GM23338 (cell line): ENCODE data around the gene RNF4. TPM values are rescaled to one million over a fixed set of nuclear protein-coding genes. Genes with fewer than 3 reads are reported as not detected.
"Not testable (repeated sequence)": the region's sequence is repeated elsewhere in the genome, so short reads cannot be mapped to it uniquely, and the experiment has no call there.

Source experiments
- ATAC-seq: fragments of 200-7000 bp; cut with Tn5 transposase; 3 replicates; pipeline ENCODE4 v1.9.1; 2020
- DNase-seq: peaks from one replicate; pipeline ENCODE4 v3.0.0-alpha.2; 2015; ENCODE audit warnings: low spot score
- H2AFZ ChIP-seq: fragments of 200-600 bp; sonication (generic); 2 replicates; pipeline ENCODE4 v1.8.0; 2016; ENCODE audit warnings: antibody characterized with exemption, mild to moderate bottlenecking, moderate library complexity
- H3F3A ChIP-seq: fragments of 200-600 bp; sonication (generic); replicated peaks from 2 replicates; pipeline ENCODE4 v1.8.0; 2017; ENCODE audit warnings: antibody characterized with exemption, mixed run types, low read depth
- H3K27ac ChIP-seq: fragments of 200-600 bp; sonication (generic); 2 replicates; pipeline ENCODE4 v1.6.1; 2016; ENCODE audit warnings: low read depth
- H3K27me3 ChIP-seq: fragments of 200-600 bp; sonication (generic); 2 replicates; pipeline ENCODE4 v1.8.0; 2016; ENCODE audit warnings: mild to moderate bottlenecking, mixed run types, moderate library complexity; ENCODE audit not compliant: insufficient read depth
- H3K36me3 ChIP-seq: fragments of 200-600 bp; sonication (generic); 2 replicates; pipeline ENCODE4 v1.8.0; 2016; ENCODE audit warnings: mild to moderate bottlenecking; ENCODE audit not compliant: insufficient read depth
- H3K4me1 ChIP-seq: fragments of 200-600 bp; sonication (generic); 2 replicates; pipeline ENCODE4 v1.8.0; 2016; ENCODE audit warnings: mild to moderate bottlenecking, moderate library complexity; ENCODE audit not compliant: insufficient read depth
- H3K4me2 ChIP-seq: fragments of 200-600 bp; sonication (generic); 2 replicates; pipeline ENCODE4 v1.7.1; 2017; ENCODE audit warnings: mixed run types
- H3K4me3 ChIP-seq: fragments of 200-600 bp; sonication (generic); 2 replicates; pipeline ENCODE4 v1.6.1; 2016; ENCODE audit warnings: mixed run types
- H3K79me2 ChIP-seq: fragments of 200-600 bp; sonication (generic); replicated peaks from 2 replicates; pipeline ENCODE4 v1.8.0; 2017; ENCODE audit warnings: mild to moderate bottlenecking; ENCODE audit not compliant: insufficient read depth
- H3K9me2 ChIP-seq: fragments of 200-600 bp; sonication (generic); 2 replicates; pipeline ENCODE4 v1.8.0; 2017; ENCODE audit not compliant: insufficient read depth
- H4K20me1 ChIP-seq: fragments of 200-600 bp; sonication (generic); replicated peaks from 2 replicates; pipeline ENCODE4 v1.8.0; 2017; ENCODE audit warnings: mild to moderate bottlenecking; ENCODE audit not compliant: insufficient read depth
- H3K27ac Mint-ChIP-seq: 2 replicates; pipeline ENCODE4 v1.8.0; 2020; ENCODE audit warnings: inconsistent platforms, mild to moderate bottlenecking, moderate library complexity, mixed read lengths
- H3K27me3 Mint-ChIP-seq: 3 replicates; pipeline ENCODE4 v1.8.0; 2022; ENCODE audit warnings: low read depth, mild to moderate bottlenecking, moderate library complexity, mixed read lengths, inconsistent platforms; ENCODE audit not compliant: insufficient read depth, poor library complexity
- H3K36me3 Mint-ChIP-seq: 3 replicates; pipeline ENCODE4 v1.8.0; 2021; ENCODE audit warnings: low read depth, mild to moderate bottlenecking, inconsistent platforms, moderate library complexity, mixed read lengths
- H3K4me1 Mint-ChIP-seq: 3 replicates; pipeline ENCODE4 v1.8.0; 2020; ENCODE audit warnings: mild to moderate bottlenecking, inconsistent platforms, mixed read lengths
- H3K4me3 Mint-ChIP-seq: 3 replicates; pipeline ENCODE4 v1.8.0; 2021; ENCODE audit warnings: moderate library complexity, mild to moderate bottlenecking, inconsistent platforms, mixed read lengths
- H3K9me3 Mint-ChIP-seq: 3 replicates; pipeline ENCODE4 v1.8.0; 2020; ENCODE audit warnings: moderate library complexity, mild to moderate bottlenecking, inconsistent platforms, mixed read lengths
- CREB1 ChIP-seq: fragments of 250-450 bp; sonication (Bioruptor Pico); IDR thresholded peaks from 2 replicates; pipeline ENCODE4 v1.5.0; 2020; ENCODE audit warnings: low read depth, mild to moderate bottlenecking, moderate library complexity
- EZH2 ChIP-seq: fragments of 200-600 bp; sonication (generic); IDR thresholded peaks from one replicate; pipeline ENCODE4 v1.8.0; 2017; ENCODE audit warnings: antibody characterized with exemption, mild to moderate bottlenecking, low read depth; ENCODE audit not compliant: unreplicated experiment
- EZH2phosphoT487 ChIP-seq: fragments of 200-600 bp; sonication (generic); IDR thresholded peaks from one replicate; pipeline ENCODE4 v1.8.1; 2018; ENCODE audit warnings: antibody characterized with exemption; ENCODE audit not compliant: unreplicated experiment
- JUNB ChIP-seq: IDR thresholded peaks from one replicate; pipeline ENCODE4 v1.6.1; 2016; ENCODE audit warnings: antibody characterized with exemption; ENCODE audit not compliant: unreplicated experiment
- NANOG ChIP-seq: IDR thresholded peaks from 2 replicates; pipeline ENCODE4 v1.6.1; 2016; ENCODE audit warnings: antibody characterized with exemption, borderline replicate concordance
- POLR2AphosphoS5 ChIP-seq: IDR thresholded peaks from 2 replicates; pipeline ENCODE4 v1.6.1; 2016; ENCODE audit warnings: antibody characterized with exemption, low read depth
- STAT1 ChIP-seq: IDR thresholded peaks from one replicate; pipeline ENCODE4 v1.6.1; 2016; ENCODE audit warnings: antibody characterized with exemption; ENCODE audit not compliant: unreplicated experiment
- ZNF114 ChIP-seq: fragments of 250-450 bp; sonication (Bioruptor Pico); IDR thresholded peaks from 2 replicates; pipeline ENCODE4 v1.5.0; 2020; ENCODE audit warnings: mild to moderate bottlenecking, moderate library complexity
- polyA plus RNA-seq: library from polyadenylated mRNA; unstranded; fragments of >200 nt; fragmentation: Nextera tagmentation; extraction: Ambion mirVana; gene quantifications from 2 replicates; pipeline ENCODE4 v1.2.1, GENCODE V29; 2016
- total RNA-seq: library from RNA; depleted of rRNA; stranded (reverse); fragments of >200 nt; shearing (Covaris generic); gene quantifications from 2 replicates; pipeline ENCODE4 v1.2.3, GENCODE V29; 2014
- TF ChIP-seq, protein P1 (sequence below): IDR thresholded peaks from one replicate; pipeline ENCODE4 v1.6.1; 2018; ENCODE audit warnings: antibody characterized with exemption; ENCODE audit not compliant: unreplicated experiment
- TF ChIP-seq, protein P2 (sequence below): IDR thresholded peaks from 2 replicates; pipeline ENCODE4 v1.6.1; 2016; ENCODE audit warnings: antibody characterized with exemption
- TF ChIP-seq, protein P3 (sequence below): fragments of 250-450 bp; sonication (Bioruptor Pico); IDR thresholded peaks from 2 replicates; pipeline ENCODE4 v1.5.0; 2020; ENCODE audit warnings: mild to moderate bottlenecking, moderate library complexity

RNF4 gene
- total and polyA plus RNA-seq, 2 experiments from 2014 or later, result 47.7 to 77.2 TPM

DNA sequence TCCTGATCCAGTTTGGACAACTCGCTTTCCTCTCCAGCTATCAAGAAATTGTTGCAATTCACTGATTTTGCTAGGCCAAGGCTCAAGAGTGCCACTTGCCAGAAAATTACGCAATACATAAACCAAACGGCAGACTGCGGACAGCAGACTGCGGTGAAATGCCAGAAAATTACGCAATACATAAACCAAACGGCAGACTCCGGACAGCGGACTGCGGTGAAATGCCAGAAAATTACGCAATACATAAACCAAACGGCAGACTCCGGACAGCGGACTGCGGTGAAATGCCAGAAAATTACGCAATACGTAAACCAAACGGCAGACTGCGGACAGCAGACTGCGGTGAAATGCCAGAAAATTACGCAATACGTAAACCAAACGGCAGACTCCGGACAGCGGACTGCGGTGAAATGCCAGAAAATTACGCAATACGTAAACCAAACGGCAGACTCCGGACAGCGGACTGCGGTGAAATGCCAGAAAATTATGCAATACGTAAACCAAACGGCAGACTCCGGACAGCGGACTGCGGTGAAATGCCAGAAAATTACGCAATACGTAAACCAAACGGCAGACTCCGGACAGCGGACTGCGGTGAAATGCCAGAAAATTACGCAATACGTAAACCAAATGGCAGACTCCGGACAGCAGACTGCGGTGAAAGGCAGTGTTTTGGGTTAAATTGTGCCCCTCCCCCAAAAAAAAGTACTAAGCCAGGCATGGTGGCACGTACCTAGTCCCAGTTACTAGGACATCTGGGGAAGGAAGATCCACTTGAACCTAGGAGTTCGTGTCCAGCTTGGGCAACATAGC lies 38.8 kb upstream of the RNF4 start:
- H3K4me2 ChIP-seq, H3K27ac Mint-ChIP-seq, H3K9me3 Mint-ChIP-seq, H3K36me3 Mint-ChIP-seq, H3K36me3 ChIP-seq, H3K79me2 ChIP-seq, DNase-seq, H3K27ac ChIP-seq, H3K9me2 ChIP-seq, H3K4me1 ChIP-seq, H3F3A ChIP-seq, H3K4me3 ChIP-seq, H4K20me1 ChIP-seq, H2AFZ ChIP-seq, H3K27me3 Mint-ChIP-seq, ATAC-seq, H3K4me3 Mint-ChIP-seq, H3K27me3 ChIP-seq: not testable (repeated sequence)
- H3K4me1 Mint-ChIP-seq, result peaks cover 12% of the 10 kb centered on the region; the same call in 1 of the 3 replicates

DNA sequence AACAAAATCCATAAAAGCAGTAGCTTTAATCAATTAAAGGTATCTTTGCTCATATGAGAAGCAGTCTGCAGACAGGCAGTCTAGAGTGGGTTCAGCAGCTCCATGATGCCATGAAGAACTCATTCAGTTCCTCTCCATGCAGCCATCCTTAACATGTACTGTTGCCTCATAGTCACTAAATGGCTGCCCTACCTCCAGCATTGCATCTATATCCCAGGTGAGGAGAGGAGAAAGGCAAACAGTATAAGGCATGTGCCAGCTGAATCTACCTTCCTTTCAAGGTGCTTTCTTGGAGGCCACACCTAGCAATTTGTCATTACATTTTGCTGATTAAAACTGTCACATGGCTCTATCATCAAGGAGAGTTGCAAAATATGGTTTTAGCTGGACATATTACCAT lies 36.9 kb upstream of the RNF4 start:
- no peaks in the 10 kb centered on the region for H3K4me1 ChIP-seq
- Mint-ChIP-seq H3K27me3 (peaks cover 7% of the 10 kb centered on the region), H3K36me3 (no peaks in the 10 kb centered on the region; the same call in 2 of the 3 replicates), H3K4me1 (peaks cover 12% of the 10 kb centered on the region; the same call in 1 of the 3 replicates), H3K27ac (no peak overlapping the region), H3K9me3 (no peaks in the 10 kb centered on the region; the same call in 2 of the 3 replicates), H3K4me3 (no peak overlapping the region)
- no peak for DNase-seq
- no peaks in the 10 kb centered on the region for H3K79me2 ChIP-seq
- no peaks in the 10 kb centered on the region for H3K27me3 ChIP-seq
- ATAC-seq, result no peak
- H3K9me2 ChIP-seq, result no peaks in the 10 kb centered on the region
- H2AFZ ChIP-seq, result no peak overlapping the region
- H3K4me3 ChIP-seq, result no peak overlapping the region
- no peak overlapping the region for H3K4me2 ChIP-seq
- H3K27ac ChIP-seq, result no peak overlapping the region
- no peaks in the 10 kb centered on the region for H3F3A ChIP-seq
- no peaks in the 10 kb centered on the region for H3K36me3 ChIP-seq
- H4K20me1 ChIP-seq, result no peaks in the 10 kb centered on the region
- TF ChIP-seq JUNB (no peak), EZH2phosphoT487 (no peak), STAT1 (no peak), POLR2AphosphoS5 (no peak), ZNF114 (CRISPR knock-in tag) (no peak), NANOG (no peak), EZH2 (no peak), CREB1 (no peak)
- TF ChIP-seq, protein P1, sequence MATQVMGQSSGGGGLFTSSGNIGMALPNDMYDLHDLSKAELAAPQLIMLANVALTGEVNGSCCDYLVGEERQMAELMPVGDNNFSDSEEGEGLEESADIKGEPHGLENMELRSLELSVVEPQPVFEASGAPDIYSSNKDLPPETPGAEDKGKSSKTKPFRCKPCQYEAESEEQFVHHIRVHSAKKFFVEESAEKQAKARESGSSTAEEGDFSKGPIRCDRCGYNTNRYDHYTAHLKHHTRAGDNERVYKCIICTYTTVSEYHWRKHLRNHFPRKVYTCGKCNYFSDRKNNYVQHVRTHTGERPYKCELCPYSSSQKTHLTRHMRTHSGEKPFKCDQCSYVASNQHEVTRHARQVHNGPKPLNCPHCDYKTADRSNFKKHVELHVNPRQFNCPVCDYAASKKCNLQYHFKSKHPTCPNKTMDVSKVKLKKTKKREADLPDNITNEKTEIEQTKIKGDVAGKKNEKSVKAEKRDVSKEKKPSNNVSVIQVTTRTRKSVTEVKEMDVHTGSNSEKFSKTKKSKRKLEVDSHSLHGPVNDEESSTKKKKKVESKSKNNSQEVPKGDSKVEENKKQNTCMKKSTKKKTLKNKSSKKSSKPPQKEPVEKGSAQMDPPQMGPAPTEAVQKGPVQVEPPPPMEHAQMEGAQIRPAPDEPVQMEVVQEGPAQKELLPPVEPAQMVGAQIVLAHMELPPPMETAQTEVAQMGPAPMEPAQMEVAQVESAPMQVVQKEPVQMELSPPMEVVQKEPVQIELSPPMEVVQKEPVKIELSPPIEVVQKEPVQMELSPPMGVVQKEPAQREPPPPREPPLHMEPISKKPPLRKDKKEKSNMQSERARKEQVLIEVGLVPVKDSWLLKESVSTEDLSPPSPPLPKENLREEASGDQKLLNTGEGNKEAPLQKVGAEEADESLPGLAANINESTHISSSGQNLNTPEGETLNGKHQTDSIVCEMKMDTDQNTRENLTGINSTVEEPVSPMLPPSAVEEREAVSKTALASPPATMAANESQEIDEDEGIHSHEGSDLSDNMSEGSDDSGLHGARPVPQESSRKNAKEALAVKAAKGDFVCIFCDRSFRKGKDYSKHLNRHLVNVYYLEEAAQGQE, result no peak
- TF ChIP-seq, protein P2, sequence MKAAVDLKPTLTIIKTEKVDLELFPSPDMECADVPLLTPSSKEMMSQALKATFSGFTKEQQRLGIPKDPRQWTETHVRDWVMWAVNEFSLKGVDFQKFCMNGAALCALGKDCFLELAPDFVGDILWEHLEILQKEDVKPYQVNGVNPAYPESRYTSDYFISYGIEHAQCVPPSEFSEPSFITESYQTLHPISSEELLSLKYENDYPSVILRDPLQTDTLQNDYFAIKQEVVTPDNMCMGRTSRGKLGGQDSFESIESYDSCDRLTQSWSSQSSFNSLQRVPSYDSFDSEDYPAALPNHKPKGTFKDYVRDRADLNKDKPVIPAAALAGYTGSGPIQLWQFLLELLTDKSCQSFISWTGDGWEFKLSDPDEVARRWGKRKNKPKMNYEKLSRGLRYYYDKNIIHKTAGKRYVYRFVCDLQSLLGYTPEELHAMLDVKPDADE, result no peak
- TF ChIP-seq, protein P3, sequence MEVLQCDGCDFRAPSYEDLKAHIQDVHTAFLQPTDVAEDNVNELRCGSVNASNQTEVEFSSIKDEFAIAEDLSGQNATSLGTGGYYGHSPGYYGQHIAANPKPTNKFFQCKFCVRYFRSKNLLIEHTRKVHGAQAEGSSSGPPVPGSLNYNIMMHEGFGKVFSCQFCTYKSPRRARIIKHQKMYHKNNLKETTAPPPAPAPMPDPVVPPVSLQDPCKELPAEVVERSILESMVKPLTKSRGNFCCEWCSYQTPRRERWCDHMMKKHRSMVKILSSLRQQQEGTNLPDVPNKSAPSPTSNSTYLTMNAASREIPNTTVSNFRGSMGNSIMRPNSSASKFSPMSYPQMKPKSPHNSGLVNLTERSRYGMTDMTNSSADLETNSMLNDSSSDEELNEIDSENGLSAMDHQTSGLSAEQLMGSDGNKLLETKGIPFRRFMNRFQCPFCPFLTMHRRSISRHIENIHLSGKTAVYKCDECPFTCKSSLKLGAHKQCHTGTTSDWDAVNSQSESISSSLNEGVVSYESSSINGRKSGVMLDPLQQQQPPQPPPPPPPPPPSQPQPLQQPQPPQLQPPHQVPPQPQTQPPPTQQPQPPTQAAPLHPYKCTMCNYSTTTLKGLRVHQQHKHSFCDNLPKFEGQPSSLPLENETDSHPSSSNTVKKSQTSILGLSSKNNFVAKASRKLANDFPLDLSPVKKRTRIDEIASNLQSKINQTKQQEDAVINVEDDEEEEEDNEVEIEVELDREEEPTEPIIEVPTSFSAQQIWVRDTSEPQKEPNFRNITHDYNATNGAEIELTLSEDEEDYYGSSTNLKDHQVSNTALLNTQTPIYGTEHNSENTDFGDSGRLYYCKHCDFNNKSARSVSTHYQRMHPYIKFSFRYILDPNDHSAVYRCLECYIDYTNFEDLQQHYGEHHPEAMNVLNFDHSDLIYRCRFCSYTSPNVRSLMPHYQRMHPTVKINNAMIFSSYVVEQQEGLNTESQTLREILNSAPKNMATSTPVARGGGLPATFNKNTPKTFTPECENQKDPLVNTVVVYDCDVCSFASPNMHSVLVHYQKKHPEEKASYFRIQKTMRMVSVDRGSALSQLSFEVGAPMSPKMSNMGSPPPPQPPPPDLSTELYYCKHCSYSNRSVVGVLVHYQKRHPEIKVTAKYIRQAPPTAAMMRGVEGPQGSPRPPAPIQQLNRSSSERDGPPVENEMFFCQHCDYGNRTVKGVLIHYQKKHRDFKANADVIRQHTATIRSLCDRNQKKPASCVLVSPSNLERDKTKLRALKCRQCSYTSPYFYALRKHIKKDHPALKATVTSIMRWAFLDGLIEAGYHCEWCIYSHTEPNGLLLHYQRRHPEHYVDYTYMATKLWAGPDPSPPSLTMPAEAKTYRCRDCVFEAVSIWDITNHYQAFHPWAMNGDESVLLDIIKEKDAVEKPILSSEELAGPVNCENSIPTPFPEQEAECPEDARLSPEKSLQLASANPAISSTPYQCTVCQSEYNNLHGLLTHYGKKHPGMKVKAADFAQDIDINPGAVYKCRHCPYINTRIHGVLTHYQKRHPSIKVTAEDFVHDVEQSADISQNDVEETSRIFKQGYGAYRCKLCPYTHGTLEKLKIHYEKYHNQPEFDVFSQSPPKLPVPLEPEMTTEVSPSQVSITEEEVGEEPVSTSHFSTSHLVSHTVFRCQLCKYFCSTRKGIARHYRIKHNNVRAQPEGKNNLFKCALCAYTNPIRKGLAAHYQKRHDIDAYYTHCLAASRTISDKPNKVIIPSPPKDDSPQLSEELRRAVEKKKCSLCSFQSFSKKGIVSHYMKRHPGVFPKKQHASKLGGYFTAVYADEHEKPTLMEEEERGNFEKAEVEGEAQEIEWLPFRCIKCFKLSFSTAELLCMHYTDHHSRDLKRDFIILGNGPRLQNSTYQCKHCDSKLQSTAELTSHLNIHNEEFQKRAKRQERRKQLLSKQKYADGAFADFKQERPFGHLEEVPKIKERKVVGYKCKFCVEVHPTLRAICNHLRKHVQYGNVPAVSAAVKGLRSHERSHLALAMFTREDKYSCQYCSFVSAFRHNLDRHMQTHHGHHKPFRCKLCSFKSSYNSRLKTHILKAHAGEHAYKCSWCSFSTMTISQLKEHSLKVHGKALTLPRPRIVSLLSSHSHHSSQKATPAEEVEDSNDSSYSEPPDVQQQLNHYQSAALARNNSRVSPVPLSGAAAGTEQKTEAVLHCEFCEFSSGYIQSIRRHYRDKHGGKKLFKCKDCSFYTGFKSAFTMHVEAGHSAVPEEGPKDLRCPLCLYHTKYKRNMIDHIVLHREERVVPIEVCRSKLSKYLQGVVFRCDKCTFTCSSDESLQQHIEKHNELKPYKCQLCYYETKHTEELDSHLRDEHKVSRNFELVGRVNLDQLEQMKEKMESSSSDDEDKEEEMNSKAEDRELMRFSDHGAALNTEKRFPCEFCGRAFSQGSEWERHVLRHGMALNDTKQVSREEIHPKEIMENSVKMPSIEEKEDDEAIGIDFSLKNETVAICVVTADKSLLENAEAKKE (CRISPR knock-in tag), result no peak
